ENCODE data around the gene SYNDIG1. TPM values are rescaled to one million over a fixed set of nuclear protein-coding genes. Genes with fewer than 3 reads are reported as not detected.

SYNDIG1 gene
- total and polyA plus RNA-seq, 2 of the 4 experiments (the other 2 are of a cell fraction), result not detected

DNA sequence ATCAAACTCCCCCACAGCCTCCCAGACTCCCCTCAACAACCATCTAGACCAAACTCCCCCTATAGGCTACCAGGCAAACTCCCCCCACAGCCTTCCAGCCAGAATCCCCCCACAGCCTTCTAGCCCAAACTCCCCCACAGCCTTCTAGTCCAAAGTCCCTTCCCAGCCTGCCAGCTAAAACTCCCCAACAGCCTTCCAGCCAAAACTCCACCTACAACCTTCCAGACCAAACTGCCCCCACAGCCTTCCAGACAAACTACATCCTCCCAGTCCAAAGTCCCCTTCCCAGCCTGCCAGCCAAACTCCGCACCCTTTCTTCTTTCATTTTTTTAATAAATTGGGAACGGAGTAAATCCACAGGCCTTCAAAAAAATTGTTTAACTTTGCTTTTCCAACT, 37.4 kb upstream of the SYNDIG1 start:
- dilution Hi-C loops (cut with HindIII; ENCODE audit: low sequenced_read_pairs, unreplicated experiment) (no loop called here), in situ Hi-C loops (cut with MboI; ENCODE audit: low sequenced_read_pairs) (no loop called here), intact Hi-C loops (cut with micrococcal nuclease) (no loop called here)
- no peak overlapping the region for H3K4me3 ChIP-seq (ENCODE audit: insufficient read depth, low read depth, low read length)
- H3K9me3 ChIP-seq (ENCODE audit: control insufficient read depth, insufficient read depth, low read length), result no peaks in the 10 kb centered on the region
- no peak overlapping the region for H2BK5ac ChIP-seq (ENCODE audit: low read depth, low read length, poor library complexity, severe bottlenecking)
- H3K18ac ChIP-seq (ENCODE audit: low read depth, low read length), result no peak overlapping the region
- no peak overlapping the region for H2BK20ac ChIP-seq (ENCODE audit: low read depth, low read length)
- no CpG with 5 or more reads among the region's 2 CpGs for WGBS, 2 experiments (ENCODE audit: extremely low coverage in 2 of 2, insufficient read length in 1 of 2)
- H2AK5ac ChIP-seq (ENCODE audit: low read depth, low read length), result no peak overlapping the region
- H3K4me1 ChIP-seq (ENCODE audit: control insufficient read depth, insufficient read depth, low read length), result no peaks in the 10 kb centered on the region
- no peaks in the 10 kb centered on the region for H4K20me1 ChIP-seq (ENCODE audit: insufficient read depth, low read length)
- TF ChIP-seq BHLHE40 (IDR thresholded peaks at IDR 0.05; ENCODE audit: low read depth, low read length) (no peak), FOS (IDR thresholded peaks at IDR 0.05; ENCODE audit: low read depth, low read length) (no peak), MXI1 (IDR thresholded peaks at IDR 0.05; ENCODE audit: borderline replicate concordance, low read depth, low read length) (no peak), RFX5 (IDR thresholded peaks at IDR 0.05; ENCODE audit: low read depth, low read length) (no peak), CHD1 (IDR thresholded peaks at IDR 0.05; ENCODE audit: low read depth, low read length) (no peak)
- TF ChIP-seq, protein P1, sequence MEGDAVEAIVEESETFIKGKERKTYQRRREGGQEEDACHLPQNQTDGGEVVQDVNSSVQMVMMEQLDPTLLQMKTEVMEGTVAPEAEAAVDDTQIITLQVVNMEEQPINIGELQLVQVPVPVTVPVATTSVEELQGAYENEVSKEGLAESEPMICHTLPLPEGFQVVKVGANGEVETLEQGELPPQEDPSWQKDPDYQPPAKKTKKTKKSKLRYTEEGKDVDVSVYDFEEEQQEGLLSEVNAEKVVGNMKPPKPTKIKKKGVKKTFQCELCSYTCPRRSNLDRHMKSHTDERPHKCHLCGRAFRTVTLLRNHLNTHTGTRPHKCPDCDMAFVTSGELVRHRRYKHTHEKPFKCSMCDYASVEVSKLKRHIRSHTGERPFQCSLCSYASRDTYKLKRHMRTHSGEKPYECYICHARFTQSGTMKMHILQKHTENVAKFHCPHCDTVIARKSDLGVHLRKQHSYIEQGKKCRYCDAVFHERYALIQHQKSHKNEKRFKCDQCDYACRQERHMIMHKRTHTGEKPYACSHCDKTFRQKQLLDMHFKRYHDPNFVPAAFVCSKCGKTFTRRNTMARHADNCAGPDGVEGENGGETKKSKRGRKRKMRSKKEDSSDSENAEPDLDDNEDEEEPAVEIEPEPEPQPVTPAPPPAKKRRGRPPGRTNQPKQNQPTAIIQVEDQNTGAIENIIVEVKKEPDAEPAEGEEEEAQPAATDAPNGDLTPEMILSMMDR (conservative IDR thresholded peaks at IDR 0.05; ENCODE audit: low read depth, low read length), result no peak
- TF ChIP-seq, protein P2, sequence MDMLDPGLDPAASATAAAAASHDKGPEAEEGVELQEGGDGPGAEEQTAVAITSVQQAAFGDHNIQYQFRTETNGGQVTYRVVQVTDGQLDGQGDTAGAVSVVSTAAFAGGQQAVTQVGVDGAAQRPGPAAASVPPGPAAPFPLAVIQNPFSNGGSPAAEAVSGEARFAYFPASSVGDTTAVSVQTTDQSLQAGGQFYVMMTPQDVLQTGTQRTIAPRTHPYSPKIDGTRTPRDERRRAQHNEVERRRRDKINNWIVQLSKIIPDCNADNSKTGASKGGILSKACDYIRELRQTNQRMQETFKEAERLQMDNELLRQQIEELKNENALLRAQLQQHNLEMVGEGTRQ (IDR thresholded peaks at IDR 0.05; ENCODE audit: low read depth, low read length), result no peak
- DNase-seq (no peak), ATAC-seq (ENCODE audit: low read depth) (no peak)
- no peak overlapping the region for H3K23ac ChIP-seq (ENCODE audit: low read depth, low read length)
- no peak overlapping the region for H2BK120ac ChIP-seq (ENCODE audit: low read depth, low read length)
- no peak overlapping the region for H2AK9ac ChIP-seq (replicated peaks; ENCODE audit: low read depth, low read length, poor library complexity)
- H3K27ac ChIP-seq (ENCODE audit: insufficient read depth, low read length), result no peak overlapping the region
- H3K9me1 ChIP-seq (ENCODE audit: insufficient read depth, low read length), result no peaks in the 10 kb centered on the region
- no peak overlapping the region for H4K91ac ChIP-seq (ENCODE audit: insufficient read depth, low read depth, low read length)
- H3K36me3 ChIP-seq (ENCODE audit: control insufficient read depth, insufficient read depth, low read length), result no peaks in the 10 kb centered on the region
- POLR2A ChIA-PET (ENCODE audit: unreplicated experiment), result no interaction called here
- no TSS peak for BruUV-seq (replicated peaks)
- no peaks in the 10 kb centered on the region; the same call in 1 of the 2 replicates for H3K27me3 ChIP-seq (ENCODE audit: control insufficient read depth, insufficient read depth, low read length)
- H3K56ac ChIP-seq (ENCODE audit: extremely low read depth, insufficient read depth, low read length), result no peak overlapping the region
- no peak overlapping the region for H4K5ac ChIP-seq (ENCODE audit: low read depth, low read length)
- CTCF ChIA-PET, result no interaction called here
- no peak overlapping the region for H4K8ac ChIP-seq (ENCODE audit: low read depth in 2 of 2, low read length in 2 of 2)
- H2BK15ac ChIP-seq (ENCODE audit: low read depth, low read length), result no peak overlapping the region
- no peak overlapping the region for H3K14ac ChIP-seq (replicated peaks; ENCODE audit: low read depth, low read length)
- H3K4ac ChIP-seq (ENCODE audit: low read depth, low read length), result no peak overlapping the region
- no peaks in the 10 kb centered on the region for H3K79me1 ChIP-seq (ENCODE audit: low read depth in 1 of 2, low read length in 2 of 2)
- no peak overlapping the region for H3K9ac ChIP-seq (ENCODE audit: low read depth, low read length)
- H3K4me2 ChIP-seq (ENCODE audit: low read depth, low read length), result no peak overlapping the region
- H2AFZ ChIP-seq (replicated peaks; ENCODE audit: low read length, poor library complexity), result no peak overlapping the region

Measured in IMR-90 (cell line).